GM12801 (cell line): Measurements from ENCODE around the gene DNAH5.

ENCODE experiments used
- CTCF ChIP-seq: IDR thresholded peaks from one replicate; pipeline ENCODE4 v1.5.1; 2011; ENCODE audit warnings: control low read depth; ENCODE audit not compliant: insufficient read length; ENCODE audit errors: extremely low read depth

The DNAH5 gene

GRCh38 chr5:13658152-13658551 lies 286.3 kb downstream of the DNAH5 start:
- TF ChIP-seq CTCF, result no peak

DNA sequence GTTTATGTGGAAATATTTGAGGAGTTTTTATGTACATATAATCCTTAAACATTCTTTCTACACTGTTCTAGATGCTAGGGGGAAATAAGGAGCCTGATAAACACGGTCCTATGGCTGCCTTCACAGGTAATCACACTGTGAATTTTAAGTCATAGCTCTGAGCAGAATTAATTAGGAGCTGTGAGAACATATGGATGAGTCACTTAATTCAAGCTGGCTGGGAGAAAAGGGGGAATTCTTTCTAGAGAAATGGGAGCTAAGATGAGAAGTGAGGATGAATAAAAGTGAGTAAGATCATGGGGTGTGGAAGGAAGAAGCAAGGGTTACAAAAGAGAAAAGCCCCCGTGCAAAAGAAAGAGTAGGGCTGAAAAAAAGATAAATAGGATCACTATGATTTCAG lies 290.8 kb downstream of the DNAH5 start:
- no peak for TF ChIP-seq CTCF

DNA sequence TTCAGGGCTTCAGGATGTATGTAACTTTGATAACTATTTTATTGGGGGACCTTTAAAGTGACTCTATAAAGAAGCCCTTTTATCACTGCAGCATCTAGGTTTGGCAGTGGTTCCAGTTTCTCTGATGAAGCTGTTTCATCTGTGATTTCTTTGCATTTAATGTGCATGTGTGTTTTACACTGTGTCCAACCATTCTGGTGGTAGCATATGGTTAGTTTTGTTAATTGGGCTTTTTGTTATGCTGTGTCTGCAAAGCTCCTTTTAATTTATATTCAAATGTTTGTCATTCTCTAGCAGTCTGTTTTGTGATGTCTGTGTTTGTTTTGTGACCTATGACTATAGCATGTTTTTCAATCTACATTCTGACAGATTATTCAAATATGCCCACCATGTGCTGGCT lies 294.8 kb downstream of the DNAH5 start:
- no peak for TF ChIP-seq CTCF

DNA sequence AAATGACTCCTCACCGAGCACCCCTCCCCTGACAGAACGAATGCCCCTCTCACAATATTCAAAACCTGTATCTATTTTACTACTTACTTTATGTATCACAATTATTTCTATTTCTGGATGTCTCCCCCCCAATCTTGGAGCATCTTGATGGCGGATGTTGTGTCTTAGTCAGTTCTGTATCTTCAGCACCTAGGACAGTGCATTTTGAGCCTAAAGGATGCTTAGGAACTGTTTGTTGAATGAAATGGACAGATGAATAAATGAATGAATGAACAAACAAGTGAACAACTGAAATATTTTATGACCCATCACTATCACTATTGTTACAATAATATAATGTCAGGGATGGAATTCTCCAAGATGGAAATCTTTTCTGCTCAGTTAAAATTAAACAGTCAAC lies 295.7 kb downstream of the DNAH5 start:
- TF ChIP-seq CTCF, result no peak

DNA sequence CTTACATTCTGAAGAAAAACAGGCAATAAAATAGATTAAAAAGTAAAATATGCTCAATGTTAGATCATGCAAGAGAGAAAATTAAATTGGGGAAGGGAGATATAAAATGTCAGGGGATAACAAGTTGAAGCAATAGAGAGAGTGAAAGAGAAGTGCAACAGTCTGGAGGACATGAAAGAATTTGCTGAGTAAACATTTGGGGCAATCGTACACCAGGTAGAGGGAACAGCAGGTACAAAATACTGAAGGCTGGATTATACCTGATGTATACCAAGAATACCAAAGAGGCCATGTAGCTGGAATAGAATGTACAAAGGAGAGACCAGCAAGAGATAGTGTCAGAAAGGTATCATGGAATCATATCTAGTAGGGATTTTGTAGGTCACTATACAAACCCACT lies 300.8 kb downstream of the DNAH5 start:
- TF ChIP-seq CTCF, result no peak

GRCh38 chr5:13643196-13643595 lies 301.3 kb downstream of the DNAH5 start:
- TF ChIP-seq CTCF, result no peak
